Placental epithelial cell (primary cell): ENCODE results near the gene PPP1R3D. TPM values are rescaled to one million over a fixed set of nuclear protein-coding genes. Genes with fewer than 3 reads are reported as not detected.

Source experiments
- total RNA-seq: library from RNA; depleted of rRNA; stranded (reverse); fragments of >200 nt; gene quantifications from 2 replicates; pipeline ENCODE4 v1.2.3, GENCODE V29; 2012

The PPP1R3D gene
- total RNA-seq = 7.1 and 15.0 TPM in 2 replicates

GRCh38 chr20:59940129-59940955, at the start of gene PPP1R3D, which contains the start of gene FAM217B:
Gene PPP1R3D, minus strand, starts transcription at chr20:59940305. Its CDS starts 374 bp downstream, at chr20:59939931.
Gene FAM217B, plus strand, starts transcription at chr20:59940389. Its CDS starts 3,555 bp downstream, at chr20:59943944.

GRCh38 chr20:59958123-59958522, 18.0 kb upstream of the PPP1R3D start, which contains the start of gene CDH26:
Gene CDH26, plus strand, starts transcription at chr20:59958423. Its CDS starts 304 bp downstream, at chr20:59958727.

GRCh38 chr20:59933296-59933848, 6.7 kb downstream of the PPP1R3D start, which contains the start of gene SYCP2:
Gene SYCP2, minus strand, starts transcription at chr20:59933637. Its CDS starts 11,224 bp downstream, at chr20:59922413.

Other genes starting within 250 kb of the PPP1R3D start
- gene SYCP2, start 6.7 kb downstream of the PPP1R3D start, total RNA-seq = 4.2 and 4.7 TPM in 2 replicates
- 7.9 and 11.9 TPM in 2 replicates for gene FAM217B, start 84 bp upstream of the PPP1R3D start, total RNA-seq
- gene CDH26, start 18.1 kb upstream of the PPP1R3D start, total RNA-seq = 0.79 and 1.4 TPM in 2 replicates